CD14-positive monocyte (primary cell): ENCODE results near the gene C16orf96. TPM values are rescaled to one million over a fixed set of nuclear protein-coding genes. Genes with fewer than 3 reads are reported as not detected.

Experiments used
- DNase-seq, 3 donors: peaks; one replicate each; pipeline ENCODE4 v3.0.0-alpha.2; 2011 to 2022
- H2AFZ ChIP-seq: 2 replicates; pipeline ENCODE4 v1.6.0; 2012; ENCODE audit warnings: mild to moderate bottlenecking, low read depth, low read length, inconsistent platforms; ENCODE audit not compliant: insufficient read depth, poor library complexity, severe bottlenecking
- H3K27ac ChIP-seq, 2 donors: 1 replicate in 1 of 2; 2 replicates in 1 of 2; pipeline ENCODE4 v1.5.1; 2012 to 2013; ENCODE audit warnings: low read length in 2 of 2, control low read depth in 1 of 2, inconsistent platforms in 1 of 2, low read depth in 1 of 2, mild to moderate bottlenecking in 1 of 2
- H3K27me3 ChIP-seq, 2 donors: one replicate each; pipeline versions ENCODE4 v1.6.0 to v1.6.1; 2011 to 2013; ENCODE audit warnings: low read length in 2 of 2; ENCODE audit not compliant: control insufficient read depth in 2 of 2, insufficient read depth in 2 of 2
- H3K36me3 ChIP-seq, 2 donors: replicated peaks in 1 of 2; 1 replicate in 1 of 2; 2 replicates in 1 of 2; pipeline versions ENCODE4 v1.5.1 to v1.6.1; 2012 to 2013; ENCODE audit warnings: low read length in 2 of 2, control low read depth in 1 of 2, inconsistent platforms in 1 of 2, mild to moderate bottlenecking in 1 of 2; ENCODE audit not compliant: insufficient read depth in 2 of 2, control insufficient read depth in 1 of 2
- H3K4me1 ChIP-seq, 2 donors: 1 replicate in 1 of 2; 2 replicates in 1 of 2; pipeline versions ENCODE4 v1.5.1 to v1.6.1; 2012 to 2013; ENCODE audit warnings: low read length in 2 of 2, control low read depth in 1 of 2, inconsistent platforms in 1 of 2, mild to moderate bottlenecking in 1 of 2, moderate library complexity in 1 of 2; ENCODE audit not compliant: insufficient read depth in 2 of 2, control insufficient read depth in 1 of 2
- H3K4me2 ChIP-seq: replicated peaks from 2 replicates; pipeline ENCODE3; 2012; ENCODE audit warnings: low read length, moderate library complexity, mild to moderate bottlenecking; ENCODE audit not compliant: poor library complexity, severe bottlenecking; ENCODE audit errors: extremely low read depth
- H3K4me3 ChIP-seq, 3 experiments: fragments of 200-600 bp in 1 of 3; sonication (generic) in 1 of 3; replicated peaks in 1 of 3; 1 replicate in 2 of 3; 2 replicates in 1 of 3; pipeline ENCODE4 v1.5.1; 2011 to 2013; ENCODE audit warnings: low read length in 3 of 3, mild to moderate bottlenecking in 3 of 3, control low read depth in 2 of 3, low read depth in 2 of 3, inconsistent platforms in 1 of 3, moderate library complexity in 1 of 3
- H3K79me2 ChIP-seq: 2 replicates; pipeline ENCODE4 v1.6.0; 2012; ENCODE audit warnings: mild to moderate bottlenecking, control low read depth, inconsistent platforms, low read length, moderate library complexity; ENCODE audit not compliant: insufficient read depth
- H3K9ac ChIP-seq: 2 replicates; pipeline ENCODE4 v1.6.0; 2017; ENCODE audit warnings: low read length, mild to moderate bottlenecking; ENCODE audit not compliant: insufficient read depth, poor library complexity, severe bottlenecking
- H3K9me3 ChIP-seq, 2 donors: replicated peaks in 1 of 2; 1 replicate in 1 of 2; 2 replicates in 1 of 2; pipeline versions ENCODE4 v1.5.1 to v1.6.1; 2012 to 2013; ENCODE audit warnings: low read length in 2 of 2, control low read depth in 1 of 2; ENCODE audit not compliant: control insufficient read depth in 1 of 2, insufficient read depth in 1 of 2
- H4K20me1 ChIP-seq: 2 replicates; pipeline ENCODE4 v1.6.0; 2012; ENCODE audit warnings: mild to moderate bottlenecking, low read length, control low read depth, moderate library complexity; ENCODE audit not compliant: insufficient read depth
- H3K27ac Mint-ChIP-seq, 7 donors: one replicate each; pipeline ENCODE4 v1.8.0; 2020; ENCODE audit warnings: mild to moderate bottlenecking in 7 of 7, mixed read lengths in 7 of 7, moderate library complexity in 6 of 7, inconsistent platforms in 2 of 7
- H3K27me3 Mint-ChIP-seq, 3 donors: one replicate each; pipeline ENCODE4 v1.8.0; 2021 to 2022; ENCODE audit warnings: low read depth in 3 of 3, mild to moderate bottlenecking in 3 of 3, mixed read lengths in 3 of 3, moderate library complexity in 3 of 3, inconsistent platforms in 1 of 3
- H3K36me3 Mint-ChIP-seq, 2 donors: one replicate each; pipeline ENCODE4 v1.8.0; 2020; ENCODE audit warnings: mixed read lengths in 2 of 2, inconsistent platforms in 1 of 2, mild to moderate bottlenecking in 1 of 2
- H3K4me1 Mint-ChIP-seq: one replicate; pipeline ENCODE4 v1.8.0; 2020; ENCODE audit warnings: mild to moderate bottlenecking, mixed read lengths
- H3K4me3 Mint-ChIP-seq, 2 donors: one replicate each; pipeline ENCODE4 v1.8.0; 2020; ENCODE audit warnings: mild to moderate bottlenecking in 2 of 2, mixed read lengths in 2 of 2, moderate library complexity in 1 of 2
- H3K9me3 Mint-ChIP-seq, 7 donors: one replicate each; pipeline ENCODE4 v1.8.0; 2020 to 2022; ENCODE audit warnings: mixed read lengths in 7 of 7, mild to moderate bottlenecking in 6 of 7, moderate library complexity in 6 of 7, inconsistent platforms in 2 of 7
- CTCF ChIP-seq: fragments of 200-600 bp; IDR thresholded peaks from one replicate; pipeline ENCODE4 v1.8.0; 2022; ENCODE audit warnings: antibody characterized with exemption, mild to moderate bottlenecking
- WGBS: methylation state at CpG from one replicate; pipeline ENCODE4 v1.1.5; 2013; ENCODE audit warnings: missing lambda C conversion rate; ENCODE audit not compliant: insufficient coverage; 5-methylcytosine and 5-hydroxymethylcytosine counted together
- intact Hi-C, 2 donors: fragments of 100-400 bp; cut with micrococcal nuclease; formaldehyde crosslinking; loops; one replicate each; pipeline versions ENCODE4 v1.15.0 to v1.15.1; 2023
- polyA plus RNA-seq, 3 donors: library from polyadenylated mRNA; depleted of rRNA in 1 of 3; unstranded in 2 of 3; stranded (reverse) in 1 of 3; fragments of 300-500 nt in 2 of 3; fragments of >200 nt in 1 of 3; fragmentation: Illumina TruSeq in 2 of 3; gene quantifications; 1 replicate in 2 of 3; 2 replicates in 1 of 3; pipeline ENCODE4 v1.2.3, GENCODE V29; 2012 to 2021

Gene C16orf96
- polyA plus RNA-seq, 3 donors = 0.13 TPM; not detected in 2

GRCh38 chr16:4578961-4579530, 22.9 kb downstream of the C16orf96 start:
- TF ChIP-seq CTCF = no peak
- Mint-ChIP-seq H3K4me1 (peaks cover 4% of the 10 kb centered on the region), H3K36me3 (no peaks in the 10 kb centered on the region), H3K27ac (no peak overlapping the region), H3K9me3 (peaks cover 0 to 1% (median 0%) of the 10 kb centered on the region in 7 donors), H3K27me3 (no peaks in the 10 kb centered on the region), H3K4me3 (no peak overlapping the region)
- WGBS = 96% methylated on average over 7 of the region's 13 CpGs
- Histone ChIP-seq H3K27ac (no peak overlapping the region), H3K9ac (no peak overlapping the region), H3K9me3 (no peaks in the 10 kb centered on the region), H3K4me1 (peaks cover 0 to 2% of the 10 kb centered on the region in 2 donors), H3K79me2 (no peaks in the 10 kb centered on the region), H3K4me2 (no peak overlapping the region), H3K4me3 (no peak overlapping the region), H2AFZ (no peak overlapping the region), H3K36me3 (no peaks in the 10 kb centered on the region), H4K20me1 (no peaks in the 10 kb centered on the region), H3K27me3 (no peaks in the 10 kb centered on the region)
- no peak for DNase-seq
- intact Hi-C loops = no loop called here

GRCh38 chr16:4580250-4580649, 24.1 kb downstream of the C16orf96 start:
- H3K4me2 ChIP-seq = no peak overlapping the region
- H3K36me3 Mint-ChIP-seq = no peaks in the 10 kb centered on the region
- H3K9me3 Mint-ChIP-seq = peaks cover 0 to 2% (median 0%) of the 10 kb centered on the region in 7 donors
- H3K4me3 Mint-ChIP-seq = no peak overlapping the region
- H3K27ac ChIP-seq = no peak overlapping the region
- intact Hi-C loops = no loop called here
- H3K9ac ChIP-seq = no peak overlapping the region
- H2AFZ ChIP-seq = no peak overlapping the region
- no peaks in the 10 kb centered on the region for H3K4me1 ChIP-seq
- DNase-seq = no peak
- H3K4me1 Mint-ChIP-seq = peaks cover 1% of the 10 kb centered on the region
- H3K79me2 ChIP-seq = no peaks in the 10 kb centered on the region
- H3K9me3 ChIP-seq = no peaks in the 10 kb centered on the region
- peaks cover 0 to 2% (median 0%) of the 10 kb centered on the region in 3 donors for H3K27me3 Mint-ChIP-seq
- no CpG with 5 or more reads among the region's 6 CpGs for WGBS
- no peak overlapping the region for H3K27ac Mint-ChIP-seq
- H3K4me3 ChIP-seq = no peak overlapping the region
- H3K36me3 ChIP-seq = no peaks in the 10 kb centered on the region
- no peak for TF ChIP-seq CTCF
- H4K20me1 ChIP-seq = no peaks in the 10 kb centered on the region
- no peaks in the 10 kb centered on the region for H3K27me3 ChIP-seq
